GM21367 (cell line): ENCODE results near the gene LONRF3.

ENCODE experiments used
- ATAC-seq: cut with Tn5 transposase; IDR thresholded peaks from one replicate; pipeline ENCODE4 v1.9.1; 2021; ENCODE audit not compliant: unreplicated experiment

Gene LONRF3

GRCh38 chrX:118974088-118974907 is at the start of gene LONRF3:
LONRF3 (plus strand) TSS chrX:118974618; CDS start chrX:118974781, 163 bp downstream.
- no peak for ATAC-seq

- no peak for ATAC-seq
These were observed 46.3 kb upstream of the LONRF3 start for GRCh38 chrX:118928151-118928550.

- no peak for ATAC-seq
These were observed 39.1 kb upstream of the LONRF3 start for GRCh38 chrX:118935352-118935751.

GRCh38 chrX:118941147-118941546 is 33.3 kb upstream of the LONRF3 start:
- no peak for ATAC-seq

GRCh38 chrX:118943102-118943501 is 31.3 kb upstream of the LONRF3 start:
- ATAC-seq: no peak

GRCh38 chrX:118945921-118946320 is 28.5 kb upstream of the LONRF3 start:
- no peak for ATAC-seq

- ATAC-seq: no peak
These were observed 26.1 kb upstream of the LONRF3 start for GRCh38 chrX:118948270-118948669.

GRCh38 chrX:118961866-118962560 is 12.4 kb upstream of the LONRF3 start:
- no peak for ATAC-seq

- no peak for ATAC-seq
These were observed 11.3 kb upstream of the LONRF3 start for GRCh38 chrX:118963159-118963558.

GRCh38 chrX:118964252-118964651 is 10.2 kb upstream of the LONRF3 start:
- no peak for ATAC-seq

GRCh38 chrX:118965395-118965794 is 9.0 kb upstream of the LONRF3 start:
- ATAC-seq: no peak

GRCh38 chrX:118968031-118968430 is 6.4 kb upstream of the LONRF3 start:
- ATAC-seq: no peak

GRCh38 chrX:118971552-118971951 is 2.9 kb upstream of the LONRF3 start:
- no peak for ATAC-seq

- ATAC-seq: no peak
These were observed 880 bp upstream of the LONRF3 start for GRCh38 chrX:118973389-118974087.

- no peak for ATAC-seq
These were observed 672 bp downstream of the LONRF3 start for GRCh38 chrX:118974908-118975671.

GRCh38 chrX:118975831-118976598 is 1.6 kb downstream of the LONRF3 start:
- no peak for ATAC-seq

GRCh38 chrX:118976599-118977340 is 2.4 kb downstream of the LONRF3 start:
- no peak for ATAC-seq

- ATAC-seq: no peak
These were observed 3.0 kb downstream of the LONRF3 start for GRCh38 chrX:118977424-118977823.

- no peak for ATAC-seq
These were observed 4.0 kb downstream of the LONRF3 start for GRCh38 chrX:118978451-118978850.

- no peak for ATAC-seq
These were observed 6.3 kb downstream of the LONRF3 start for GRCh38 chrX:118980761-118981160.
